ENCODE measurements around the gene PHLPP1. TPM values are rescaled to one million over a fixed set of nuclear protein-coding genes. Genes with fewer than 3 reads are reported as not detected.

The PHLPP1 gene
- total RNA-seq, 1 experiment from 2014 or later, result 39.9 TPM

DNA sequence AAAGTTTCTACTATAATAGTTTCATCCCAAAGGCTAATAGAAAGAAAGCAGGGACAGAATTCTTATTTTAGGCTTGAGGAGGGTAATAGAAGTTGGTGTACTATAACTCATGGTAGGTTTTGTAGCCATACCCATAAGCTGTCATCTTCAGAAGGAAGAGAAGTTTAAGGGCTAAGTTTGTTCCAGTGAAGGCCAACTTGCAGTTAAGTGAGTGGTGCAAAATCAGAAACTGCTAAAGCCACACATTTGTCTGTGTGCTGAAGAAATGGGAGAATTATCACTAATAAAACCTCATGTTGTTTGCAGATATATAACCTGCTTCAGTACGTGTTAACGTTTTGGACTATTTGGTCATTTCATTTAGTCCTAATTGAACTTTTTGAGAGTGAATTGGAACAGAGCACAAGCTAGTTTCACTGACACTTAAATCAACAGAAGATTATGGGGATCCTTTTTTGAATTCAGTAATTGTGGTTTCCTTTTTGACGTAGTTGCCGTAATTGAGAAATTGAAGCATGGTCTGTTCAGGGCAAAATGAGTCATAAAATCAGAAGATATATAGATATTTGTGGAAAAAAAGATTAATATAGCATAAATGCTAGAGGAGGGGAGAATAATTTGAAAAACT lies 69.1 kb downstream of the PHLPP1 start:
- no peak overlapping the region for H3K56ac ChIP-seq (ENCODE audit: insufficient read length, low read depth, low read length)
- no peak overlapping the region for H4K5ac ChIP-seq (ENCODE audit: insufficient read length, low read depth, low read length)
- no peak overlapping the region for H2AK5ac ChIP-seq (ENCODE audit: insufficient read length, low read length)
- Mint-ChIP-seq H3K27ac (no peak overlapping the region), H3K4me1 (peaks cover 74 to 85% of the 10 kb centered on the region in 2 experiments), H3K36me3 (ENCODE audit: insufficient read depth in 1 of 3, low read depth in 3 of 3) (no peaks in the 10 kb centered on the region), H3K27me3 (ENCODE audit: low read depth) (no peaks in the 10 kb centered on the region), H3K9me3 (no peaks in the 10 kb centered on the region), H3K4me3 (no peak overlapping the region)
- H3K9ac ChIP-seq (ENCODE audit: extremely low read depth, insufficient read length, low read length), result no peak overlapping the region
- H2AFZ ChIP-seq (ENCODE audit: low read length), result no peak overlapping the region
- TF ChIP-seq, protein P1, sequence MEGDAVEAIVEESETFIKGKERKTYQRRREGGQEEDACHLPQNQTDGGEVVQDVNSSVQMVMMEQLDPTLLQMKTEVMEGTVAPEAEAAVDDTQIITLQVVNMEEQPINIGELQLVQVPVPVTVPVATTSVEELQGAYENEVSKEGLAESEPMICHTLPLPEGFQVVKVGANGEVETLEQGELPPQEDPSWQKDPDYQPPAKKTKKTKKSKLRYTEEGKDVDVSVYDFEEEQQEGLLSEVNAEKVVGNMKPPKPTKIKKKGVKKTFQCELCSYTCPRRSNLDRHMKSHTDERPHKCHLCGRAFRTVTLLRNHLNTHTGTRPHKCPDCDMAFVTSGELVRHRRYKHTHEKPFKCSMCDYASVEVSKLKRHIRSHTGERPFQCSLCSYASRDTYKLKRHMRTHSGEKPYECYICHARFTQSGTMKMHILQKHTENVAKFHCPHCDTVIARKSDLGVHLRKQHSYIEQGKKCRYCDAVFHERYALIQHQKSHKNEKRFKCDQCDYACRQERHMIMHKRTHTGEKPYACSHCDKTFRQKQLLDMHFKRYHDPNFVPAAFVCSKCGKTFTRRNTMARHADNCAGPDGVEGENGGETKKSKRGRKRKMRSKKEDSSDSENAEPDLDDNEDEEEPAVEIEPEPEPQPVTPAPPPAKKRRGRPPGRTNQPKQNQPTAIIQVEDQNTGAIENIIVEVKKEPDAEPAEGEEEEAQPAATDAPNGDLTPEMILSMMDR (conservative IDR thresholded peaks at IDR 0.05), result no peak
- H3K23ac ChIP-seq (ENCODE audit: insufficient read length, low read depth, low read length), result no peak overlapping the region
- no peak overlapping the region for H4K8ac ChIP-seq (replicated peaks; ENCODE audit: insufficient read length, low read depth, low read length)
- no peak overlapping the region for H3T11ph ChIP-seq (ENCODE audit: low read length)
- no peak overlapping the region for H2BK15ac ChIP-seq (ENCODE audit: low read depth, low read length)
- H2BK20ac ChIP-seq (ENCODE audit: low read depth, low read length, poor library complexity, severe bottlenecking), result no peak overlapping the region
- no peak overlapping the region for H3K14ac ChIP-seq (ENCODE audit: insufficient read depth, low read length)
- no peak overlapping the region for H2BK120ac ChIP-seq (ENCODE audit: low read depth, low read length, poor library complexity, severe bottlenecking)
- no peaks in the 10 kb centered on the region for H3K27me3 ChIP-seq (ENCODE audit: insufficient read depth, low read length)
- no peak overlapping the region for H2BK12ac ChIP-seq (ENCODE audit: insufficient read length, low read depth, low read length)
- H3K23me2 ChIP-seq (ENCODE audit: insufficient read length, low read depth, low read length, poor library complexity, severe bottlenecking), result no peaks in the 10 kb centered on the region
- peaks cover 3% of the 10 kb centered on the region for H4K20me1 ChIP-seq (ENCODE audit: control insufficient read depth, insufficient read depth, insufficient read length)
- H4K91ac ChIP-seq (ENCODE audit: insufficient read length, low read depth, low read length), result no peak overlapping the region
- no peak for DNase-seq
- H3K9me3 ChIP-seq (ENCODE audit: control insufficient read depth, low read depth, low read length), result no peaks in the 10 kb centered on the region
- H3K79me2 ChIP-seq (ENCODE audit: insufficient read depth, low read length), result peaks cover 60% of the 10 kb centered on the region; the same call in 1 of the 2 replicates
- peaks cover 13% of the 10 kb centered on the region for H3K79me1 ChIP-seq (ENCODE audit: insufficient read depth, low read depth, low read length, poor library complexity, severe bottlenecking)
- no peak overlapping the region for H3K18ac ChIP-seq (ENCODE audit: insufficient read length, low read depth, low read length)
- WGBS (ENCODE audit: extremely low coverage, insufficient read length, low lambda C conversion rate), result no CpG with 5 or more reads among the region's 4 CpGs
- H3K4me2 ChIP-seq (ENCODE audit: insufficient read depth, insufficient read length, low read length), result no peak overlapping the region
- H2BK5ac ChIP-seq (ENCODE audit: insufficient read length, low read length), result no peak overlapping the region
- H3K4ac ChIP-seq (ENCODE audit: low read depth, low read length), result no peak overlapping the region
- H3K27ac ChIP-seq (ENCODE audit: insufficient read length, low read depth, low read length), result no peak overlapping the region
- H3K4me1 ChIP-seq (ENCODE audit: insufficient read depth, low read length), result peaks cover 26% of the 10 kb centered on the region

Measured in H9 (cell line).